Stimulated activated CD4-positive, alpha-beta T cell treated with anti-CD3 and anti-CD28 coated beads, TNF-alpha, amount 100 ng/mL, for 48 hours (primary cell): Measurements from ENCODE around the gene SST.

Experiments used
- DNase-seq, 3 donors: peaks; one replicate each; pipeline ENCODE4 v3.0.0-alpha.2; 2020; ENCODE audit warnings: low read depth in 3 of 3

Gene SST

GRCh38 chr3:187669675-187670504, at the start of gene SST:
Gene SST (minus strand): TSS chr3:187670394. CDS start chr3:187670291, 103 bp downstream.
- peak in 1 of 3 donors; percentile 7 for DNase-seq

GRCh38 chr3:187719628-187720336, 49.6 kb upstream of the SST start:
- DNase-seq = no peak

- DNase-seq = no peak
Observed at GRCh38 chr3:187718802-187719201, 48.6 kb upstream of the SST start.

- DNase-seq = no peak
Observed at GRCh38 chr3:187717572-187717971, 47.4 kb upstream of the SST start.

GRCh38 chr3:187714404-187714979, 44.3 kb upstream of the SST start:
- peak; percentile 43 to 57 (median 53) for DNase-seq

GRCh38 chr3:187713504-187713903, 43.3 kb upstream of the SST start:
- DNase-seq = no peak

- DNase-seq = no peak
Observed at GRCh38 chr3:187709155-187709554, 39.0 kb upstream of the SST start.

- DNase-seq = no peak
Observed at GRCh38 chr3:187708696-187709095, 38.5 kb upstream of the SST start.

- DNase-seq = no peak
Observed at GRCh38 chr3:187706971-187707370, 36.8 kb upstream of the SST start.

- DNase-seq = no peak
Observed at GRCh38 chr3:187705164-187705563, 35.0 kb upstream of the SST start.

GRCh38 chr3:187702507-187703033, 32.4 kb upstream of the SST start, which contains the start of gene RTP2:
Gene RTP2 (minus strand): TSS chr3:187702557. CDS start chr3:187702128, 429 bp downstream.
- no peak for DNase-seq

- no peak for DNase-seq
Observed at GRCh38 chr3:187700249-187700648, 30.1 kb upstream of the SST start.

GRCh38 chr3:187698499-187699399, 28.6 kb upstream of the SST start:
- no peak for DNase-seq

GRCh38 chr3:187696021-187696420, 25.8 kb upstream of the SST start:
- no peak for DNase-seq

- no peak for DNase-seq
Observed at GRCh38 chr3:187695449-187695848, 25.3 kb upstream of the SST start.

GRCh38 chr3:187694801-187695200, 24.6 kb upstream of the SST start:
- no peak for DNase-seq

- DNase-seq = no peak
Observed at GRCh38 chr3:187693431-187693830, 23.2 kb upstream of the SST start.

- DNase-seq = no peak
Observed at GRCh38 chr3:187689984-187690383, 19.8 kb upstream of the SST start.

GRCh38 chr3:187686621-187687273, 16.6 kb upstream of the SST start:
- DNase-seq = no peak

GRCh38 chr3:187685948-187686347, 15.8 kb upstream of the SST start:
- no peak for DNase-seq

- DNase-seq = no peak
Observed at GRCh38 chr3:187684880-187685279, 14.7 kb upstream of the SST start.
